Spleen (tissue), 11 donors: ENCODE data around the gene ARHGEF10L. TPM values are rescaled to one million over a fixed set of nuclear protein-coding genes. Genes with fewer than 3 reads are reported as not detected.

Source experiments
- DNase-seq: peaks from one replicate; pipeline ENCODE4 v3.0.0-alpha.2; 2020
- H3K27ac ChIP-seq, 8 donors: fragments of 200-600 bp; sonication (generic) in 7 of 8; 1 replicate in 4 of 8; 2 replicates in 4 of 8; pipeline versions ENCODE4 v1.5.0 to v1.8.0; 2016 to 2021; ENCODE audit warnings: inconsistent platforms in 4 of 8, mild to moderate bottlenecking in 4 of 8, moderate library complexity in 1 of 8
- H3K27me3 ChIP-seq, 7 donors: fragments of 200-600 bp; sonication (generic) in 6 of 7; replicated peaks in 1 of 7; 1 replicate in 4 of 7; 2 replicates in 3 of 7; pipeline versions ENCODE4 v1.5.0 to v1.8.0; 2016 to 2021; ENCODE audit warnings: inconsistent platforms in 3 of 7, mild to moderate bottlenecking in 1 of 7
- H3K36me3 ChIP-seq, 6 donors: fragments of 200-600 bp; sonication (generic) in 5 of 6; 1 replicate in 4 of 6; 2 replicates in 2 of 6; pipeline versions ENCODE4 v1.5.0 to v1.8.0; 2016 to 2021; ENCODE audit warnings: inconsistent platforms in 2 of 6
- H3K4me1 ChIP-seq, 6 donors: fragments of 200-600 bp; sonication (generic) in 5 of 6; 1 replicate in 3 of 6; 2 replicates in 3 of 6; pipeline versions ENCODE4 v1.5.0 to v1.8.0; 2016 to 2021; ENCODE audit warnings: inconsistent platforms in 3 of 6
- H3K4me3 ChIP-seq, 8 donors: fragments of 200-600 bp; sonication (generic) in 7 of 8; 1 replicate in 4 of 8; 2 replicates in 4 of 8; pipeline versions ENCODE4 v1.5.0 to v1.8.0; 2016 to 2021; ENCODE audit warnings: inconsistent platforms in 4 of 8, mild to moderate bottlenecking in 4 of 8, moderate library complexity in 2 of 8
- H3K9me3 ChIP-seq, 8 donors: fragments of 200-600 bp; sonication (generic) in 7 of 8; 1 replicate in 4 of 8; 2 replicates in 4 of 8; pipeline versions ENCODE4 v1.5.0 to v1.8.0; 2016 to 2021; ENCODE audit warnings: inconsistent platforms in 4 of 8
- POLR2A ChIP-seq, 3 donors: fragments of 450-650 bp; IDR thresholded peaks; one replicate each; pipeline ENCODE4 v1.5.1; 2017; ENCODE audit warnings: antibody characterized with exemption in 3 of 3, mild to moderate bottlenecking in 1 of 3
- POLR2AphosphoS5 ChIP-seq, 3 donors: sonication (generic); formaldehyde crosslinking; IDR thresholded peaks; one replicate each; pipeline ENCODE4 v1.5.1; 2017; ENCODE audit warnings: antibody characterized with exemption in 3 of 3
- WGBS, 5 donors: extraction: QIAGEN DNeasy Blood & Tissue Kit in 3 of 5; methylation state at CpG; one replicate each; pipeline versions ENCODE4 v1.1.5 to v1.1.7; 2013 to 2018; 5-methylcytosine and 5-hydroxymethylcytosine counted together
- intact Hi-C: fragments of 100-400 bp; cut with DNase I; formaldehyde crosslinking; loops from one replicate; pipeline ENCODE4 v1.15.0; 2023; ENCODE audit warnings: low total_unique reads
- polyA plus RNA-seq, 3 donors: library from polyadenylated mRNA; stranded (reverse); fragments of 200-250 nt; gene quantifications; one replicate each; pipeline ENCODE4 v1.2.1, GENCODE V29; 2013
- total RNA-seq, 7 donors: library from RNA; depleted of rRNA in 3 of 7; stranded (reverse); fragments of >200 nt in 3 of 7; fragmentation: NEBNext Ultra II Directional in 4 of 7; extraction: Animal tissue kit (Norgen Biotek cat#: 25700) in 4 of 7; gene quantifications; one replicate each; pipeline versions ENCODE4 v1.1.0 to v1.2.1, GENCODE V29; 2016 to 2021
- TF ChIP-seq, protein P1 (sequence below), 11 experiments: fragments of 200-600 bp in 7 of 11; fragments of 450-650 bp in 4 of 11; sonication (generic) in 4 of 11; IDR thresholded peaks in 8 of 11; conservative IDR thresholded peaks in 3 of 11; 1 replicate in 7 of 11; 2 replicates in 4 of 11; pipeline versions ENCODE4 v1.4.0 to v1.8.0; 2016 to 2021; ENCODE audit warnings: antibody characterized with exemption in 11 of 11, inconsistent platforms in 4 of 11, mild to moderate bottlenecking in 1 of 11
- donor health status: healthy with polysubstance abuse.
- donor health status: DM: no; HTN: no; CAD: no; lungs with moderate emphysema.
- donor health status: DM: no; HTN: no; CAD: no.
- donor health status: Bipolar disorder and iron deficiency.
- donor health status: healthy.
- donor health status: DM: no; HTN: no; CAD: no.
- donor health status: DM: yes; HTN: yes; CAD: no.

Gene ARHGEF10L
- total and polyA plus RNA-seq, 10 donors: 10.0 to 40.9 (median 21.4) TPM

DNA sequence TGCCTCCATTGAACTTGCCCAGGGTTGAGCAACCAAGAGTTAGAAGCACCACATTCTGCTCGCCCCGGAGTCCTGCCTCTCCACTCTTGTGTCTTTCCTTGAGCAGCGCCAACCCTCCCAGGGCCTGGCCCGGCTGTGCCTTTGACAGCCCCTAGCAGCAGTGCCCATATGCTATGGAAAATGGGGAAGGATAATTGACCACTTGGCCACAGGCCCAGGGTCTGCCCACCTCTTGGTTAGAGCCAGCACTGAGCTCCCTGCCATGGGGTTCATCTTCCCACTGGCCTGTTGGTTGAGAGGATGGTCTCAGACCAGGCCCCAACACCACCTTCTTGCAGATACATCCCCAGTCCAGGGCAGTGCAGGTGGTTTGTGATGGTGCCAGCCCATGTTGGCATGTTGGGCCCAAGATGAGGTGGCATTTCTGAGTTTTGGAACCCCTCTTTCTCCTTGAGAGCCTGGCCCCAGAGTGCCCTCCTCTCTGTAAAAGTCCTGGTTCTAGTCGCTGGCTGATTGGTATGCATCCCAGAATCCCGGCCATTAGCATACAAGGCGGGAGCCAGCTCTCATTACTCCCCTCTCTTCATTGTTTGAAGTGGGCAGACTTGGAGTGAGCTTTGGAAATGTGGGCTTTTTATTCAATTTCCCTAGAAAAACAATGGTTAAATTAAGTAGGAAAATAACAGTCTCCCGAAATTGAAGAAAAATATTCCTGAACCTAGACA, 7.6 kb downstream of the ARHGEF10L start:
- H3K27me3 ChIP-seq: no peaks in the 10 kb centered on the region
- 79 to 90% (median 84%) methylated on average over 4 to 8 of the region's 8 CpGs for WGBS, 5 donors
- intact Hi-C loops: no loop called here
- no peak overlapping the region for H3K4me3 ChIP-seq
- TF ChIP-seq POLR2A (IDR thresholded peaks at IDR 0.05): no peak
- TF ChIP-seq, protein P1, sequence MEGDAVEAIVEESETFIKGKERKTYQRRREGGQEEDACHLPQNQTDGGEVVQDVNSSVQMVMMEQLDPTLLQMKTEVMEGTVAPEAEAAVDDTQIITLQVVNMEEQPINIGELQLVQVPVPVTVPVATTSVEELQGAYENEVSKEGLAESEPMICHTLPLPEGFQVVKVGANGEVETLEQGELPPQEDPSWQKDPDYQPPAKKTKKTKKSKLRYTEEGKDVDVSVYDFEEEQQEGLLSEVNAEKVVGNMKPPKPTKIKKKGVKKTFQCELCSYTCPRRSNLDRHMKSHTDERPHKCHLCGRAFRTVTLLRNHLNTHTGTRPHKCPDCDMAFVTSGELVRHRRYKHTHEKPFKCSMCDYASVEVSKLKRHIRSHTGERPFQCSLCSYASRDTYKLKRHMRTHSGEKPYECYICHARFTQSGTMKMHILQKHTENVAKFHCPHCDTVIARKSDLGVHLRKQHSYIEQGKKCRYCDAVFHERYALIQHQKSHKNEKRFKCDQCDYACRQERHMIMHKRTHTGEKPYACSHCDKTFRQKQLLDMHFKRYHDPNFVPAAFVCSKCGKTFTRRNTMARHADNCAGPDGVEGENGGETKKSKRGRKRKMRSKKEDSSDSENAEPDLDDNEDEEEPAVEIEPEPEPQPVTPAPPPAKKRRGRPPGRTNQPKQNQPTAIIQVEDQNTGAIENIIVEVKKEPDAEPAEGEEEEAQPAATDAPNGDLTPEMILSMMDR (IDR thresholded peaks at IDR 0.05 in 8 of 11, conservative IDR thresholded peaks at IDR 0.05 in 3 of 11): no peak
- no peak for TF ChIP-seq POLR2AphosphoS5 (IDR thresholded peaks at IDR 0.05)
- no peaks in the 10 kb centered on the region for H3K36me3 ChIP-seq
- no peak for DNase-seq
- no peak overlapping the region for H3K27ac ChIP-seq
- H3K9me3 ChIP-seq: no peaks in the 10 kb centered on the region
- H3K4me1 ChIP-seq: peaks cover 4 to 33% (median 18%) of the 10 kb centered on the region in 6 donors

- DNase-seq: no peak
- Histone ChIP-seq H3K4me1 (peaks cover 4 to 49% (median 24%) of the 10 kb centered on the region in 6 donors), H3K36me3 (no peaks in the 10 kb centered on the region), H3K27me3 (no peaks in the 10 kb centered on the region), H3K27ac (no peak overlapping the region), H3K4me3 (no peak overlapping the region), H3K9me3 (no peaks in the 10 kb centered on the region)
- TF ChIP-seq POLR2AphosphoS5 (IDR thresholded peaks at IDR 0.05) (no peak), POLR2A (IDR thresholded peaks at IDR 0.05) (no peak)
- TF ChIP-seq, protein P1 (IDR thresholded peaks at IDR 0.05 in 8 of 11, conservative IDR thresholded peaks at IDR 0.05 in 3 of 11): no peak
- intact Hi-C loops: no loop called here
- WGBS, 5 donors: 69 to 88% (median 84%) methylated on average over 3 of the region's 3 CpGs
Measured at GRCh38 chr1:17549384-17549783, 9.9 kb downstream of the ARHGEF10L start.

- whole genome bisulfite sequencing, 5 donors: 61 to 71% (median 70%) methylated on average over 15 of the region's 15 CpGs
- Histone ChIP-seq H3K36me3 (no peaks in the 10 kb centered on the region), H3K4me3 (no peak overlapping the region), H3K27me3 (no peaks in the 10 kb centered on the region), H3K9me3 (no peaks in the 10 kb centered on the region), H3K4me1 (peaks cover 4 to 47% (median 21%) of the 10 kb centered on the region in 6 donors), H3K27ac (peak overlapping the region in 7 of 8 donors; percentile 37 to 73 (median 52))
- DNase-seq: no peak
- TF ChIP-seq, protein P1 (IDR thresholded peaks at IDR 0.05 in 8 of 11, conservative IDR thresholded peaks at IDR 0.05 in 3 of 11): no peak
- TF ChIP-seq POLR2A (IDR thresholded peaks at IDR 0.05) (no peak), POLR2AphosphoS5 (IDR thresholded peaks at IDR 0.05) (no peak)
- intact Hi-C loops: no loop called here
Measured at GRCh38 chr1:17550729-17551584, 11.5 kb downstream of the ARHGEF10L start.

DNA sequence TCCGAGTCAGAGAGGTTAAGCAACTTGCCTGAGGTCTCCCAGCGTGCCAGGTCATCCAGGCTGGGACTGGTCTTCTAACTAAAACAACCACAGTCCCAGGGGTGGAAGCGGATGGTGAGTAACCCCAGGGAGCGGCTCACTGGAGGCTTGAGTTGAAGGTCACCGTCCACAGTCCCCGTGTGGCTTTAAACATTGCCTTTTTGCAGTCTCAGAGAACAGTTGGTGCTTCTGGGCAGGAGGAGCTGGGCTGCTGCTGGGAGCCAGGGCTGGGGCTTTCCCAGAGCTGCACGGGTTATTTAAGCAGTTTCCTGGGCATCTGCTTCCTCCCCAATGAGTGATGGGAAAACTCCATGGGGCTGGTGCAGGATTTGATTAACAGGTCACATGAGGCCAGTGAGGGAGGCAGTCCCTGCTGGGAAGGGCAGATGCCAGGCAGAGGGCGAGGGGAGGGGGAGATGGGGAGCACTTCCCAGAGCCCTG, 12.3 kb downstream of the ARHGEF10L start:
- WGBS, 5 donors: 22 to 54% (median 45%) methylated on average over 8 of the region's 8 CpGs
- intact Hi-C loops: no loop called here
- no peak for DNase-seq
- peak overlapping the region in 7 of 8 donors; percentile 37 to 73 (median 52) for H3K27ac ChIP-seq
- no peaks in the 10 kb centered on the region for H3K27me3 ChIP-seq
- no peaks in the 10 kb centered on the region for H3K9me3 ChIP-seq
- H3K4me3 ChIP-seq: no peak overlapping the region
- H3K36me3 ChIP-seq: no peaks in the 10 kb centered on the region
- TF ChIP-seq POLR2A (IDR thresholded peaks at IDR 0.05) (no peak), POLR2AphosphoS5 (IDR thresholded peaks at IDR 0.05) (peak; percentile 15 to 47 (median 27))
- TF ChIP-seq, protein P1 (IDR thresholded peaks at IDR 0.05 in 8 of 11, conservative IDR thresholded peaks at IDR 0.05 in 3 of 11): no peak
- H3K4me1 ChIP-seq: peaks cover 4 to 47% (median 21%) of the 10 kb centered on the region in 6 donors
